OCI-LY3 (cell line): ENCODE data around the gene SORL1.

Source experiments
- H2AFZ ChIP-seq: fragments of 200-600, 300-600 bp; shearing (Covaris generic); 2 replicates; pipeline ENCODE4 v1.6.0; 2014; ENCODE audit warnings: antibody characterized with exemption, low read depth, low read length
- H3K27ac ChIP-seq: fragments of 200-600, 300-600 bp; sonication (generic); 2 replicates; pipeline ENCODE4 v1.5.1; 2014; ENCODE audit warnings: mild to moderate bottlenecking, low read length, moderate library complexity, mixed read lengths
- H3K27me3 ChIP-seq: fragments of 200-600, 300-600 bp; sonication (generic); 2 replicates; pipeline ENCODE4 v1.6.1; 2014; ENCODE audit warnings: low read depth, low read length, mixed read lengths
- H3K36me3 ChIP-seq: fragments of 200-600, 300-600 bp; sonication (generic); replicated peaks from 2 replicates; pipeline ENCODE3; 2014; ENCODE audit warnings: low read depth, low read length, mixed read lengths
- H3K4me1 ChIP-seq: fragments of 300-600, 200-600 bp; sonication (generic); 2 replicates; pipeline ENCODE4 v1.6.1; 2014; ENCODE audit warnings: low read length, mixed read lengths
- H3K4me2 ChIP-seq: fragments of 200-600, 300-600 bp; sonication (generic); 2 replicates; pipeline ENCODE4 v1.6.1; 2014; ENCODE audit warnings: low read length, mixed read lengths
- H3K4me3 ChIP-seq: fragments of 300-600, 200-600 bp; sonication (generic); 2 replicates; pipeline ENCODE4 v1.5.1; 2014; ENCODE audit warnings: antibody characterized with exemption, mild to moderate bottlenecking, low read length, moderate library complexity
- H3K79me2 ChIP-seq: fragments of 300-600, 200-600 bp; shearing (Covaris generic); 2 replicates; pipeline ENCODE4 v1.6.1; 2014; ENCODE audit warnings: mild to moderate bottlenecking, low read length, mixed read lengths
- H3K9ac ChIP-seq: fragments of 300-600, 200-600 bp; shearing (Covaris generic); 2 replicates; pipeline ENCODE4 v1.6.0; 2014; ENCODE audit warnings: mild to moderate bottlenecking, low read length, moderate library complexity
- H3K9me3 ChIP-seq: fragments of 200-600, 300-600 bp; shearing (Covaris generic); 2 replicates; pipeline ENCODE4 v1.6.1; 2014; ENCODE audit warnings: low read length, mixed read lengths; ENCODE audit not compliant: insufficient read depth
- H4K20me1 ChIP-seq: fragments of 200-600, 300-600 bp; sonication (generic); 2 replicates; pipeline ENCODE4 v1.6.1; 2016; ENCODE audit warnings: low read length, mixed read lengths; ENCODE audit not compliant: insufficient read depth
- CTCF ChIP-seq: fragments of 200-600, 300-600 bp; sonication (generic); IDR thresholded peaks from 2 replicates; pipeline ENCODE4 v1.5.1; 2014; ENCODE audit warnings: antibody characterized with exemption, low read length, low read depth
- EZH2phosphoT487 ChIP-seq: fragments of 200-600 bp; shearing (Covaris generic); IDR thresholded peaks from 2 replicates; pipeline ENCODE4 v1.6.1; 2018; ENCODE audit warnings: antibody characterized with exemption, mixed run types, low read depth

SORL1 gene

DNA sequence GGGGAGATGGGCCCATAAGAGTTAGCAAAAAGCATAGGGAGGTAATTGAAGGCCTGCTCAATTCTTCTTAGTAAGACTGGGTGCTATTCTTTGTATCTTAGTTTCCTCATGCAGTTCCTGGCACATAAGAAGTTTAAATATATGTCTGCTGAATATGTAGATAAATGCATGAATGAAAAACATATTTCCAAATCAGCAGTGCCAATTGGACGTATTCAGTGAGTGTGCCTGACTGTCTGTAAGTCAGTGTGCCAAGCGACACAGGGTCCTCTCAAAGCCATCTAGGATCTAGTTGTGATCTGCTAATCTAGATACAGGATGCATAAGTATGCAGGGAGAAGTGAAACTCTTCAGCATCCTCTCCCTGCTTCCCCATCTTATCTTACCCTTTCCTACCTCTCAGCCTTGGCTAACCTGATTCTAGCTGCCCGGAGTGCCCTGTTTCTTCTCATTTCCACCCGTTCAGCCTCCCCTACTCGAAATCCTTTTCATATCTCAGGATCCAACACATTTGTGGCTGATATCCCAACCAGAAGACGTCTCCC, 91.8 kb downstream of the SORL1 start:
- Histone ChIP-seq H3K4me3 (no peak overlapping the region), H3K4me2 (no peak overlapping the region), H3K36me3 (peaks cover 82% of the 10 kb centered on the region), H3K4me1 (peaks cover 23% of the 10 kb centered on the region), H2AFZ (no peak overlapping the region), H3K79me2 (peaks cover 27% of the 10 kb centered on the region), H4K20me1 (peaks cover 20% of the 10 kb centered on the region), H3K27me3 (no peaks in the 10 kb centered on the region), H3K9ac (no peak overlapping the region), H3K9me3 (no peaks in the 10 kb centered on the region), H3K27ac (no peak overlapping the region)
- TF ChIP-seq EZH2phosphoT487: no peak
- no peak for TF ChIP-seq CTCF

DNA sequence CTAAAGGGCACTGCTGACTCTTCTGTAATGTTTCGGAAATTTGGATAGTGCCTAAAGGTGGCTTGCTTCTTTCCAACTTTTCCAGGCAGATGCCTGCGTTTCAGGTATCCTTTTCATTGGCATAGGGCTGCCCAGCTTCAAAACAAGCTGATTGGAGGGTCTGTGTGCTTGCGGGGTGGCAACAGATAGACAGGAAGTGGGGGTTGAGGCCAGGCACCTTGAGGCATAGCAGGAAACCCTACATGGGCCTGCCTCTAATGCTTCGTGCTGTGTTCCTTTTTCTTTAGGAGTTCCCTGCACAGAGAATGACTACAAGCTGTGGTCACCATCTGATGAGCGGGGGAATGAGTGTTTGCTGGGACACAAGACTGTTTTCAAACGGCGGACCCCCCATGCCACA, 92.8 kb downstream of the SORL1 start:
- H3K36me3 ChIP-seq: peaks cover 76% of the 10 kb centered on the region

GRCh38 chr11:121547574-121547973, 95.5 kb downstream of the SORL1 start:
- peaks cover 80% of the 10 kb centered on the region for H3K36me3 ChIP-seq

More for the DNA sequence above, 92.8 kb downstream of the SORL1 start:
- Histone ChIP-seq H3K27ac (no peak overlapping the region), H3K79me2 (peaks cover 25% of the 10 kb centered on the region), H2AFZ (no peak overlapping the region), H3K4me3 (no peak overlapping the region), H3K9me3 (no peaks in the 10 kb centered on the region), H3K27me3 (no peaks in the 10 kb centered on the region), H3K4me2 (no peak overlapping the region), H3K4me1 (peaks cover 21% of the 10 kb centered on the region), H3K9ac (no peak overlapping the region), H4K20me1 (peaks cover 20% of the 10 kb centered on the region)
- TF ChIP-seq CTCF (no peak), EZH2phosphoT487 (no peak)

More at GRCh38 chr11:121547574-121547973, 95.5 kb downstream of the SORL1 start:
- H3K4me3 ChIP-seq: no peak overlapping the region
- peaks cover 30% of the 10 kb centered on the region for H3K4me1 ChIP-seq
- no peak for TF ChIP-seq CTCF
- TF ChIP-seq EZH2phosphoT487: no peak
- H3K9ac ChIP-seq: no peak overlapping the region
- H2AFZ ChIP-seq: no peak overlapping the region
- no peak overlapping the region for H3K4me2 ChIP-seq
- H4K20me1 ChIP-seq: peaks cover 20% of the 10 kb centered on the region
- no peaks in the 10 kb centered on the region for H3K9me3 ChIP-seq
- H3K27me3 ChIP-seq: no peaks in the 10 kb centered on the region
- peaks cover 25% of the 10 kb centered on the region for H3K79me2 ChIP-seq
- H3K27ac ChIP-seq: no peak overlapping the region
